ENCODE data around the gene ANO10. TPM values are rescaled to one million over a fixed set of nuclear protein-coding genes. Genes with fewer than 3 reads are reported as not detected.

ANO10 gene
- total and polyA plus RNA-seq, 2 donors (not counting 3 experiments of a cell fraction or from before 2014, with no cell fraction given), result 28.4 to 45.8 TPM

DNA sequence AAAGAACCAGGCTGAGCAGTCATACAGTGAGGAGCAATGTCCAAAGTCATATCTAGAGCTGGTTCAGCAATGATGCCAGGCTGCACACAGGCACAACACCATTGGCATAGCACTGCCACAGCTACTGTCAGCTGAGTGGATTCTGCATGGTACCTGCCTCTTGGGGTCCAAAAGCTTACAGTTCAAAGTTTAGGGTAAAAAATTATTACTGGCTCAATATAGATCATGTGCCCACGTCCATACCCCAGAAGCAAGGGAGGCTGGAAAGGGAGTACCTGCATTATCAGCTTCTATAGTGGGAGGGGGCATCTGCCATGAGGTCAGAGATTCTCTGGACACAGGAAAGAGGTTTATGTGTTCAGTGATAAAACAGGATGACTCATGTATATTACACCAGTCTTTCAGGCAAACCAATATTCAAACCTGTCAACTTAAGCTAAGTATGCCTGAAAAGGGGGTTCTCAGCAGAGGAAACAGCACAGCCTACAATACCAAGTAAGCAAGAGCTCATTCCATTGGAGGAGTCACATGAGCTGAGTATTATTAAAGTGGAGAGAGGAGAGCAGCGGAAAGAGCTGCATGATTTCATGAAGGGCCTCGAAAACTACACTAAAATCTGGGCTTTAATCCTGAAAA lies 99.0 kb downstream of the ANO10 start:
- ChIA-PET POLR2A (interaction anchor here (1.2 kb wide), 1 partner anchor 12 kb away, joined by 9 read pairs; no protein-coding TSS in a partner anchor), CTCF (interaction anchor here (1.1 to 2.2 kb wide), 4 partner anchors 13 to 299 kb away, joined by 3 to 11 read pairs (median 4); no protein-coding TSS in a partner anchor)
- H3K27ac ChIP-seq (ENCODE audit: insufficient read depth, low read depth, low read length), result no peak overlapping the region
- no peak overlapping the region for H2AFZ ChIP-seq (ENCODE audit: low read depth, low read length)
- no peaks in the 10 kb centered on the region for H3K27me3 ChIP-seq (ENCODE audit: control insufficient read depth in 2 of 2, insufficient read depth in 2 of 2, low read length in 2 of 2)
- no peak for DNase-seq (ENCODE audit: low read depth, low spot score)
- H3K79me2 ChIP-seq (ENCODE audit: control insufficient read depth, insufficient read depth, low read length), result no peaks in the 10 kb centered on the region
- BruUV-seq (replicated peaks), result no TSS peak
- peaks cover 2% of the 10 kb centered on the region for H4K20me1 ChIP-seq (replicated peaks; ENCODE audit: control insufficient read depth, extremely low read depth, insufficient read depth, low read length)
- H3K9me3 ChIP-seq (replicated peaks; ENCODE audit: control insufficient read depth, insufficient read depth, low read length), result no peaks in the 10 kb centered on the region
- H3K4me3 ChIP-seq (replicated peaks in 1 of 3; ENCODE audit: insufficient read depth in 1 of 3, low read depth in 1 of 3, low read length in 3 of 3), result no peak overlapping the region
- no peaks in the 10 kb centered on the region for H3K9me1 ChIP-seq (replicated peaks; ENCODE audit: control insufficient read depth, extremely low read depth, insufficient read depth, low read length)
- H3K4me1 ChIP-seq (ENCODE audit: control insufficient read depth, extremely low read depth, insufficient read depth, low read length), result peaks cover 12% of the 10 kb centered on the region
- H3K4me2 ChIP-seq (ENCODE audit: insufficient read depth, low read length), result no peak overlapping the region
- FAIRE-seq, result no peak
- no peaks in the 10 kb centered on the region for H3K36me3 ChIP-seq (ENCODE audit: control insufficient read depth in 2 of 2, extremely low read depth in 1 of 2, insufficient read depth in 2 of 2, low read length in 2 of 2)
- dilution Hi-C loops (cut with MboI; ENCODE audit: extremely low pct_ligation_motif_present, low sequenced_read_pairs), result no loop called here
- H3K9ac ChIP-seq (replicated peaks; ENCODE audit: extremely low read depth, insufficient read depth, low read length), result no peak overlapping the region
- TF ChIP-seq, protein P1, sequence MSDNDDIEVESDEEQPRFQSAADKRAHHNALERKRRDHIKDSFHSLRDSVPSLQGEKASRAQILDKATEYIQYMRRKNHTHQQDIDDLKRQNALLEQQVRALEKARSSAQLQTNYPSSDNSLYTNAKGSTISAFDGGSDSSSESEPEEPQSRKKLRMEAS (IDR thresholded peaks at IDR 0.05; ENCODE audit: insufficient read depth, insufficient read length), result no peak
- peak; percentile 22 for TF ChIP-seq FOS (IDR thresholded peaks at IDR 0.05; ENCODE audit: borderline replicate concordance, insufficient read depth, low read length)
- no peak for TF ChIP-seq EZH2 (IDR thresholded peaks at IDR 0.05; ENCODE audit: borderline replicate concordance, low read depth, low read length, severe bottlenecking)
- intact Hi-C loops (cut with micrococcal nuclease), result no loop called here

- CTCF ChIA-PET, result interaction anchor here (1.2 to 2.2 kb wide), 2 partner anchors 14 to 45 kb away, joined by 4 to 11 read pairs; no protein-coding TSS in a partner anchor
- DNase-seq (ENCODE audit: low read depth, low spot score) (no peak), FAIRE-seq (no peak)
- Histone ChIP-seq H3K4me3 (replicated peaks in 1 of 3; ENCODE audit: insufficient read depth in 1 of 3, low read depth in 1 of 3, low read length in 3 of 3) (no peak overlapping the region), H3K9me1 (replicated peaks; ENCODE audit: control insufficient read depth, extremely low read depth, insufficient read depth, low read length) (no peaks in the 10 kb centered on the region), H3K9ac (replicated peaks; ENCODE audit: extremely low read depth, insufficient read depth, low read length) (no peak overlapping the region), H4K20me1 (replicated peaks; ENCODE audit: control insufficient read depth, extremely low read depth, insufficient read depth, low read length) (peaks cover 2% of the 10 kb centered on the region), H3K27ac (ENCODE audit: insufficient read depth, low read depth, low read length) (no peak overlapping the region), H3K4me2 (ENCODE audit: insufficient read depth, low read length) (no peak overlapping the region), H3K27me3 (ENCODE audit: control insufficient read depth in 2 of 2, insufficient read depth in 2 of 2, low read length in 2 of 2) (no peaks in the 10 kb centered on the region), H3K4me1 (ENCODE audit: control insufficient read depth, extremely low read depth, insufficient read depth, low read length) (peaks cover 12% of the 10 kb centered on the region), H3K36me3 (ENCODE audit: control insufficient read depth in 2 of 2, extremely low read depth in 1 of 2, insufficient read depth in 2 of 2, low read length in 2 of 2) (no peaks in the 10 kb centered on the region), H2AFZ (ENCODE audit: low read depth, low read length) (no peak overlapping the region), H3K79me2 (ENCODE audit: control insufficient read depth, insufficient read depth, low read length) (no peaks in the 10 kb centered on the region), H3K9me3 (replicated peaks; ENCODE audit: control insufficient read depth, insufficient read depth, low read length) (no peaks in the 10 kb centered on the region)
- no TSS peak for BruUV-seq (replicated peaks)
- dilution Hi-C loops (cut with MboI; ENCODE audit: extremely low pct_ligation_motif_present, low sequenced_read_pairs), result no loop called here
- intact Hi-C loops (cut with micrococcal nuclease), result no loop called here
- POLR2A ChIA-PET, result no interaction called here
- TF ChIP-seq EZH2 (IDR thresholded peaks at IDR 0.05; ENCODE audit: borderline replicate concordance, low read depth, low read length, severe bottlenecking) (no peak), MYC (IDR thresholded peaks at IDR 0.05; ENCODE audit: low read depth, low read length) (no peak), POLR2AphosphoS5 (IDR thresholded peaks at IDR 0.05; ENCODE audit: insufficient read depth, low read depth, low read length) (no peak), JUN (IDR thresholded peaks at IDR 0.05; ENCODE audit: borderline replicate concordance, insufficient read depth, insufficient read length, low read depth) (no peak), GATA2 (IDR thresholded peaks at IDR 0.05; ENCODE audit: insufficient read depth, insufficient read length, low read depth, low read length) (no peak)
- TF ChIP-seq, protein P1 (IDR thresholded peaks at IDR 0.05; ENCODE audit: insufficient read depth, insufficient read length), result no peak
- TF ChIP-seq, protein P2, sequence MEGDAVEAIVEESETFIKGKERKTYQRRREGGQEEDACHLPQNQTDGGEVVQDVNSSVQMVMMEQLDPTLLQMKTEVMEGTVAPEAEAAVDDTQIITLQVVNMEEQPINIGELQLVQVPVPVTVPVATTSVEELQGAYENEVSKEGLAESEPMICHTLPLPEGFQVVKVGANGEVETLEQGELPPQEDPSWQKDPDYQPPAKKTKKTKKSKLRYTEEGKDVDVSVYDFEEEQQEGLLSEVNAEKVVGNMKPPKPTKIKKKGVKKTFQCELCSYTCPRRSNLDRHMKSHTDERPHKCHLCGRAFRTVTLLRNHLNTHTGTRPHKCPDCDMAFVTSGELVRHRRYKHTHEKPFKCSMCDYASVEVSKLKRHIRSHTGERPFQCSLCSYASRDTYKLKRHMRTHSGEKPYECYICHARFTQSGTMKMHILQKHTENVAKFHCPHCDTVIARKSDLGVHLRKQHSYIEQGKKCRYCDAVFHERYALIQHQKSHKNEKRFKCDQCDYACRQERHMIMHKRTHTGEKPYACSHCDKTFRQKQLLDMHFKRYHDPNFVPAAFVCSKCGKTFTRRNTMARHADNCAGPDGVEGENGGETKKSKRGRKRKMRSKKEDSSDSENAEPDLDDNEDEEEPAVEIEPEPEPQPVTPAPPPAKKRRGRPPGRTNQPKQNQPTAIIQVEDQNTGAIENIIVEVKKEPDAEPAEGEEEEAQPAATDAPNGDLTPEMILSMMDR (IDR thresholded peaks at IDR 0.05; ENCODE audit: extremely low read depth in 1 of 2, insufficient read depth in 1 of 2, low read depth in 1 of 2, low read length in 2 of 2), result no peak
Observed at GRCh38 chr3:43521941-43522340, 99.9 kb downstream of the ANO10 start.
